GM12878 (cell line): Measurements from ENCODE around the gene DERL2. TPM values are rescaled to one million over a fixed set of nuclear protein-coding genes. Genes with fewer than 3 reads are reported as not detected.
A peak's percentile ranks its signal among the peaks of the same experiment; 100 is the strongest.

Source experiments
- BACH1 ChIP-seq: fragments of 450-650 bp; IDR thresholded peaks from 2 replicates; pipeline ENCODE4 v1.6.1; 2017; ENCODE audit warnings: mild to moderate bottlenecking, borderline replicate concordance
- BCLAF1 ChIP-seq: fragments of 450-650 bp; IDR thresholded peaks from 2 replicates; pipeline ENCODE4 v1.6.1; 2017; ENCODE audit warnings: antibody characterized with exemption, mild to moderate bottlenecking, moderate library complexity
- BHLHE40 ChIP-seq, 2 experiments: fragments of 450-650 bp in 1 of 2; IDR thresholded peaks; 2 replicates each; pipeline ENCODE4 v1.6.1; 2011 to 2017; ENCODE audit warnings: low read depth in 2 of 2, borderline replicate concordance in 1 of 2, improper control_type of control experiment in 1 of 2, low read length in 1 of 2, mild to moderate bottlenecking in 1 of 2
- DPF2 ChIP-seq: fragments of 450-650 bp; IDR thresholded peaks from 2 replicates; pipeline ENCODE4 v1.6.1; 2017; ENCODE audit warnings: mild to moderate bottlenecking
- GABPA ChIP-seq: IDR thresholded peaks from 2 replicates; pipeline ENCODE4 v1.6.1; 2014; ENCODE audit warnings: antibody characterized with exemption, low read depth, mild to moderate bottlenecking, inconsistent platforms
- IKZF1 ChIP-seq: fragments of 450-650 bp; conservative IDR thresholded peaks from 2 replicates; pipeline ENCODE4 v1.6.1; 2017; ENCODE audit warnings: antibody characterized with exemption, mild to moderate bottlenecking
- KLF5 ChIP-seq: fragments of 450-650 bp; IDR thresholded peaks from 2 replicates; pipeline ENCODE4 v1.6.1; 2014; ENCODE audit warnings: mild to moderate bottlenecking; ENCODE audit not compliant: partially characterized antibody
- NFYA ChIP-seq: IDR thresholded peaks from 2 replicates; pipeline ENCODE4 v1.6.1; 2011; ENCODE audit warnings: low read depth, mild to moderate bottlenecking, low read length, improper control_type of control experiment, borderline replicate concordance
- NR2C1 ChIP-seq: fragments of 450-650 bp; IDR thresholded peaks from 2 replicates; pipeline ENCODE4 v1.6.1; 2017; ENCODE audit warnings: antibody characterized with exemption, mild to moderate bottlenecking, moderate library complexity
- NRF1 ChIP-seq: conservative IDR thresholded peaks from 2 replicates; pipeline ENCODE4 v1.6.1; 2011; ENCODE audit warnings: mild to moderate bottlenecking, low read depth, low read length, improper control_type of control experiment
- PAX5 ChIP-seq: IDR thresholded peaks from 2 replicates; pipeline ENCODE4 v1.6.1; 2011; ENCODE audit warnings: low read depth, low read length, borderline replicate concordance
- RB1 ChIP-seq: fragments of 450-650 bp; formaldehyde crosslinking; IDR thresholded peaks from 2 replicates; pipeline ENCODE4 v1.6.1; 2017; ENCODE audit warnings: mild to moderate bottlenecking, borderline replicate concordance
- RCOR1 ChIP-seq: conservative IDR thresholded peaks from 2 replicates; pipeline ENCODE4 v1.6.1; 2012; ENCODE audit warnings: low read depth, low read length, improper control_type of control experiment
- SIX5 ChIP-seq: IDR thresholded peaks from 2 replicates; pipeline ENCODE4 v1.6.1; 2011; ENCODE audit warnings: mild to moderate bottlenecking, low read depth, low read length, moderate library complexity; ENCODE audit not compliant: severe bottlenecking
- SMC3 ChIP-seq: IDR thresholded peaks from 2 replicates; pipeline ENCODE4 v1.6.1; 2011; ENCODE audit warnings: low read length, improper control_type of control experiment, borderline replicate concordance
- SREBF1 ChIP-seq: IDR thresholded peaks from 2 replicates; pipeline ENCODE4 v1.6.1; 2012; ENCODE audit warnings: mild to moderate bottlenecking, low read length
- SREBF2 ChIP-seq: IDR thresholded peaks from 2 replicates; pipeline ENCODE4 v1.6.1; 2012; ENCODE audit warnings: mild to moderate bottlenecking, low read length
- SUZ12 ChIP-seq: fragments of 200-600 bp; sonication (generic); IDR thresholded peaks from one replicate; pipeline ENCODE4 v1.6.1; 2018; ENCODE audit warnings: antibody characterized with exemption, mild to moderate bottlenecking; ENCODE audit not compliant: unreplicated experiment
- TARDBP ChIP-seq: IDR thresholded peaks from 2 replicates; pipeline ENCODE4 v1.6.1; 2016; ENCODE audit warnings: borderline replicate concordance
- TCF7 ChIP-seq: IDR thresholded peaks from 2 replicates; pipeline ENCODE4 v1.6.1; 2014; ENCODE audit warnings: antibody characterized with exemption, borderline replicate concordance
- USF1 ChIP-seq: IDR thresholded peaks from 2 replicates; pipeline ENCODE4 v1.6.1; 2011; ENCODE audit warnings: borderline replicate concordance, low read depth, mild to moderate bottlenecking, moderate library complexity, mixed read lengths, low read length; ENCODE audit not compliant: insufficient read depth; ENCODE audit errors: extremely low read length
- ZBED1 ChIP-seq: IDR thresholded peaks from 2 replicates; pipeline ENCODE4 v1.6.1; 2016; ENCODE audit warnings: borderline replicate concordance
- ZNF384 ChIP-seq: IDR thresholded peaks from 2 replicates; pipeline ENCODE4 v1.6.1; 2012; ENCODE audit warnings: low read depth, mild to moderate bottlenecking, low read length, improper control_type of control experiment, borderline replicate concordance
- ZNF592 ChIP-seq: fragments of 450-650 bp; IDR thresholded peaks from 2 replicates; pipeline ENCODE4 v1.6.1; 2017; ENCODE audit warnings: mild to moderate bottlenecking, moderate library complexity
- polyA plus RNA-seq, 11 experiments: library from polyadenylated mRNA; depleted of rRNA in 4 of 11; unstranded in 6 of 11; stranded (reverse) in 5 of 11; fragments of >200 nt; fragmentation: Nextera tagmentation in 4 of 11; fragmentation: Illumina TruSeq in 1 of 11; extraction: Ambion mirVana in 4 of 11; extraction: Trizol in 1 of 11; gene quantifications; 1 replicate in 1 of 11; 2 replicates in 10 of 11; pipeline versions ENCODE4 v1.2.1 to v1.2.3, GENCODE V29; 2011 to 2016; ENCODE audit warnings: inconsistent platforms in 2 of 11, missing spikeins in 2 of 11, low read depth in 1 of 11
- total RNA-seq, 4 experiments: library from RNA; depleted of rRNA in 3 of 4; stranded (reverse); fragments of >200 nt in 3 of 4; fragmentation: Illumina TruSeq in 1 of 4; extraction: Trizol in 1 of 4; gene quantifications; 2 replicates each; pipeline versions ENCODE4 v1.2.1 to v1.2.3, GENCODE V29; 2013 to 2021

DERL2 gene
- total and polyA plus RNA-seq, 10 of the 15 experiments (the other 5 are each of a cell fraction or from before 2014, with no cell fraction given) = 40.5 to 236 (median 69.3) TPM

GRCh38 chr17:5438716-5439445 lies 47.1 kb downstream of the DERL2 start, which contains the start of gene C1QBP (continued):
- TF ChIP-seq GABPA = peak; percentile 83
- TF ChIP-seq TCF7 = no peak
- TF ChIP-seq PAX5 = peak; percentile 79; the same call in 1 of the 2 replicates
- peak; percentile 67 for TF ChIP-seq NRF1
- peak; percentile 79 for TF ChIP-seq NR2C1
- TF ChIP-seq ZBED1 = no peak
- TF ChIP-seq ZNF592 = peak; percentile 83; the same call in 1 of the 2 replicates
- TF ChIP-seq NFYA = no peak
- TF ChIP-seq BACH1 = peak; percentile 74; the same call in 1 of the 2 replicates
- TF ChIP-seq SREBF1 = no peak
- no peak for TF ChIP-seq SUZ12
- TF ChIP-seq SIX5 = no peak
- TF ChIP-seq TARDBP = no peak
- 0 out of 2 replicates have a peak, but pooled peaks have one; percentile 42 for TF ChIP-seq ZNF384
- no peak for TF ChIP-seq SREBF2
- TF ChIP-seq RCOR1 = no peak; the same call in 1 of the 2 replicates
- TF ChIP-seq RB1 = peak; percentile 78; the same call in 1 of the 2 replicates
- TF ChIP-seq SMC3 = peak; percentile 78
- no peak for TF ChIP-seq USF1
- TF ChIP-seq BHLHE40 (IDR thresholded peaks at IDR 0.05; ENCODE audit: borderline replicate concordance in 1 of 2, low read depth in 2 of 2, low read length in 1 of 2) = peak; percentile 89 to 97
- peak; percentile 88 for TF ChIP-seq DPF2
- peak; percentile 77 for TF ChIP-seq KLF5
- TF ChIP-seq BCLAF1 = 0 out of 2 replicates have a peak, but pooled peaks have one; percentile 59
- TF ChIP-seq IKZF1 = peak; percentile 88
